Islet of Langerhans (tissue), 1 donor: ENCODE results near the gene CRB3.
"Not testable (repeated sequence)": the region's sequence is repeated elsewhere in the genome, so short reads cannot be mapped to it uniquely, and the experiment has no call there.

Experiments
- FAIRE-seq: peaks from one replicate; lab custom pipeline; 2011; peaks lifted over from hg19 to GRCh38; lab: Jason Lieb, UNC

Gene CRB3, protein sequence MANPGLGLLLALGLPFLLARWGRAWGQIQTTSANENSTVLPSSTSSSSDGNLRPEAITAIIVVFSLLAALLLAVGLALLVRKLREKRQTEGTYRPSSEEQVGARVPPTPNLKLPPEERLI

DNA sequence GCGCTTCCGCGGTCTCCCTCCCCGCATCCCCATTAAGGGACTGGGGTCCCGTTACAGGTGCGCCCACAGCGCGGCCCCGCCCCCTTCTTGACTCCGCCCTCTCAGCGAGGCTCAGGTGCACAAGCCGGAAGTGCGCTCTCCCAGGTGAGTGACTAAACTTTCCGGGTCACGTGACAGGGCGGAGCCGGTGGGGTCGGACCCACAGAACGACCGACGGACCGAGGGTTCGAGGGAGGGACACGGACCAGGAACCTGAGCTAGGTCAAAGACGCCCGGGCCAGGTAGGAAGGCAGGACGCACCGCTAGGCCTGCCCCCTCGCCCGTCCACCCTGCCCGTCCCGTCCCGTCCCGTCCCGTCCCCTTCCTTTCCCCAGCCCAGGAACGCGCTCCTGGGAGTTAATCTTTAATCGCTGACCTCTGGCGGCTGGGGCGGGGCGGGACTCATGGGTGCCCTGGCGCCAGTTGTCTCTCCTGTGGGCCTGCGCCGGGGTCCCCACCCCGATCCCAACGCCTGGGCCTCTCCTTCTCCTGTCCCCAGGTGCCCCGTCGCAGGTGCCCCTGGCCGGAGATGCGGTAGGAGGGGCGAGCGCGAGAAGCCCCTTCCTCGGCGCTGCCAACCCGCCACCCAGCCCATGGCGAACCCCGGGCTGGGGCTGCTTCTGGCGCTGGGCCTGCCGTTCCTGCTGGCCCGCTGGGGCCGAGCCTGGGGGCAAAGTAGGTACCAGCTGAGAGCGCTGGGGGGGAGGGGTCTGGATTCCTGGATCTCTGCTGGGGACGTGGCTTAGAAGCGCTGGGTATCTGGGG lies at the start of gene CRB3:
CRB3 (plus strand) TSS at position 202 of the 804 bp plus-strand sequence; CDS start at position 633, 431 bp downstream.
- FAIRE-seq: no peak

DNA sequence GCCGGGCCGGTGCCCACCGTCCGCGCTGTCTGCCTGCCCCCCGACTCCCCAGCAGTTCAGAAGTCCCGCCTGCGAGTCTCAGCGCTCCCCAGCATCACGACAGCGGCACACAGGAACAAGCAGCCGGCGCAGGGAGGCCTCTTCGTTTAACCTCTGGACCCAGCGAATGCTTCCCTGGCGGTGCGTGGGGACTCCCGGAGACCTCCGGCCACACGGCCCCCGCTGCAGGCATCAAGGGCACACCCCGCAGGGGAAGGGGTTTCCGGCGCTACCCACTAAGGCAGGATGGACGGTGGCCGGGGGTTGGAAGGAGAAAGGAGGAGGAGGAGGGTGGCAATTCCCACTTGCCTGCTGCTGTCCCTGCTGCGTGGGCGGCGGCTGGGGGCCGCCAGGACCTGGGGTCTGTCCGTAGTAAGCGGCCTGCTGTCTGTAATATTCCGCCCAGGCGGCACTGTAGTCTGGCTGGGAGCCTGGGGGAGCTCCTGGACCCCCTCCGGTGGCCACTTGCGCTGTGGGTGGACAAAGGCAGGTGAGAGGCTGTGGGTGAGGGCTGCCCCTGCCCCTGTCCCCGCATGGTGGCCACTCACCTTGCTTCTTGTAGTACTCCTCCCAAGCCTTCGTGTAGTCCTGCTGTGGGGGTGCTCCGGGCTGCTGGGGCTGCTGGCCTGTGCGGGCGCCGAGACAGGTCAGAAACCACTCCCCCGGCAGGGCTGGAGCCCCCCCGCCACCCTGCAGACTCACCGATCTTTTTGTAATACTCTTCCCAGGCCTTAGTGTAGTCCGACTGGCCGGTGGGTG lies 49.1 kb upstream of the CRB3 start:
- no peak for FAIRE-seq

DNA sequence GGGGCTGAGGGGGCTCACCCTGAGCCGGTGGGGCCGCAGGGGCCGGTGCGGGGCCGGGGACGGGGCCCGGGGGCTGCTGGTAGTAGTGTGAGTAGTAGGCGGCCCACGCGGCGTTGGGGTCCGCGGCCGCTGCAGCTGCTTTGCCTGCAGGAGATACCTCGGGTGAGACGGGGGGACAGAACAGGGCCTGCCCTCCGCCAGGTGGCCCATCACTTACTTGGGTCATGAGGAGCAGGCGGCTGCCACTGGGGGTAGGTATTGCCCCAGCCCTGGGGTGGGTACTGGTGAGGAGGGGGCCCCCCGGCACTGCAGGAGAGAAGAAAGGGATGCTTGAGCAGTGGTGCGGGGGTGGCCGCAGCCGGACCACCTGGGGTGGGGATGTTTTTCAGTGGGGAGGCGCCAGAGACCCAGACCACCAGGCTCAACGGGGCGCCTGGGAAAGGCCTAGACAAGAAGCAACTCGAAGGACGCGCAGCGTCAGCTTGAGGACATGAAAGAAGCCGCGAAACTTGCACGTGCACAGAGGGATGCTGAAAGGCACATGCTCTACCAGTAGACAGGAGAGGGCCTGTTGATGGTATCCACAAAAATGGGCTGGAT lies 48.4 kb upstream of the CRB3 start:
- no peak for FAIRE-seq

DNA sequence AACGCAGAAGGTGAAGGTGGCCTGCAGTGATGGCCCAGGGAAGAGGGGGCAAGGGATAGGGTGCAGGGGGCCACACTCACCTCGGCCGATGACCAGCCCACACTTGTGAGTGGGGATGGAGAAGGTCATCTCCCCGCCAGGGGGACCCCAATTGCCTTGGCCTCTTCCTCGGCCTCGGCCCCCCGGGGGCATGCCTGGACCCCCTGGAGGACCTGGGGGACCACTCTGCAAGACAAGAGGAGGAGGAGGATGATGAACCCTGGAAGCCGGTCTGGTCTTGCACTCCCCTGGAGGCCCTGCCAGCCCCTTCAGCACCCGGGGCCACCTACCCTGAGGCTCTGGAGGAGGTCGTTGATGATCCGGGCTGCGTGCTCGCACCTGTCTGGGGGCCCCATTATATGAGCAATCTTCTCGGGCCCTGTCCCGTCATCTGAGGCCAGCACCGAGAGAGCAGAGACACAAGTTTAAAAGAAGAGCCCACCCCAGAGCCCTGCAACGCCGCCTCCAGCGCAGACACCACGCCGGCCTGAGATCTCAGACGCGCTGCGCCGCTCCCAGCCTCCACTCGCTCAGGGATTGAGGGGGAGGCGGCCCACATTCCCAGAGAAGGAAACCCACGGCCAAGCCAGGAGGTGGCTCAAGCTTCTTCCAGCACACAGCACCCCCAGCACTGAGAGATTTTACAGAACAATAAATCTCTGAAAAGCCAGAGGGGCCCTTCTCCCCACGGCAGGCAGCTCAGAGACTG lies 47.2 kb upstream of the CRB3 start:
- no peak for FAIRE-seq

DNA sequence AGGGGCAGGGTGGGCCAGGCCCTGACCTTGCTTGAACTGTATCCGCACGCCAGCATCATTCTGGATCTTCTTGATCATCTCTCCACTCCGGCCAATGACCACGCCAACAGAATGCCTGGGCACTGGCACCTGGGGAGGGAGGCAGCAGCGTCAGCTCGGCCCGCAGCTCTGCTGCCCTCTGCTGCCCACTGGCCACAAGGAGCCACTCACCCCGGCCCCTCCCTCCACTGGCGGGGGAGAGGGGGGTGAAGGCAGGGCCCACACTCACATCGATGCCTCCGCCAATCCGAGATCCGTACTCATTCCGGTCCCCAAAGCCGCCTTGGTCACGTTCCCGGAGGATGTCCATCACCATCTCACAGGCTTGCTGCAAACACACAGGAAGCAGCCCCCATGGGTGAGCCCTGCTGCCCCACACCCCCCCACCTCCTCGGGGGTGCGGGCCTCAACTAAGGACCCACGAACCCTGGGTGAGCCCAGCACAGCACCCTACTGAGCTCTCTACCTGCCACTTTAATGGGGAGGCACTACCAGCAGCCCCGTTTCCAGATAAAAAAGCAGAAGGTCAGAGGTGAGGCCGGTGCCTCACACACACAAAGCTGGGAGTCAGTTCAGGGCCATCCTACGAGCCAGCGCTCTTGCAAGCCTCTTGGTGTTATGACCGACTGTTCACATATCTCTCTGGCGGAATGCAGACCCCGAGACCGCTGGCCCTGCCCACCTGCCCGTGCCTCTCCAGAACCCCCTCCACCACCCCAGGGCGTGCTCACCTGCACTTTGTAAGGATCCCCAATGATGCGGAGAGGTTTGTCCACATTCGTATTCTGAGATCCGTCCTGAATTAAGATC lies 46.1 kb upstream of the CRB3 start:
- no peak for FAIRE-seq

DNA sequence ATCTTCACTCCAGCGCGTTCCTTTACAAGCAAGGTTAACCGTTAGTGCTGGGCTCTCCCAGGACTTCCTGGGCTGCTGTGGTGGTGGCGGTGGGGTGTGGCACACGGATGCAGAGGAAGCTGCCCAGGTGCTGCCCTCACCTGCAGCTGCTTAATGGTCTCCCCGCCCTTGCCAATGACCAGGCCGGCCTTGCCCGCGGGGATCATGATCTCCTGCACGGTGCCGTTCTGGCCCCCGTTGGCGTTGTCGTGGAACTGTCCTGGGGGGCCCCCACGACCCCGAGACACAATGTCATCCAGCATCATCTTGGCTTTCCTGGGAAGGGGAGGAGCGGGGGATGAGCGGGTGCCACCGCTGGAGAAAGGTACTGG lies 45.5 kb upstream of the CRB3 start:
- FAIRE-seq: no peak

DNA sequence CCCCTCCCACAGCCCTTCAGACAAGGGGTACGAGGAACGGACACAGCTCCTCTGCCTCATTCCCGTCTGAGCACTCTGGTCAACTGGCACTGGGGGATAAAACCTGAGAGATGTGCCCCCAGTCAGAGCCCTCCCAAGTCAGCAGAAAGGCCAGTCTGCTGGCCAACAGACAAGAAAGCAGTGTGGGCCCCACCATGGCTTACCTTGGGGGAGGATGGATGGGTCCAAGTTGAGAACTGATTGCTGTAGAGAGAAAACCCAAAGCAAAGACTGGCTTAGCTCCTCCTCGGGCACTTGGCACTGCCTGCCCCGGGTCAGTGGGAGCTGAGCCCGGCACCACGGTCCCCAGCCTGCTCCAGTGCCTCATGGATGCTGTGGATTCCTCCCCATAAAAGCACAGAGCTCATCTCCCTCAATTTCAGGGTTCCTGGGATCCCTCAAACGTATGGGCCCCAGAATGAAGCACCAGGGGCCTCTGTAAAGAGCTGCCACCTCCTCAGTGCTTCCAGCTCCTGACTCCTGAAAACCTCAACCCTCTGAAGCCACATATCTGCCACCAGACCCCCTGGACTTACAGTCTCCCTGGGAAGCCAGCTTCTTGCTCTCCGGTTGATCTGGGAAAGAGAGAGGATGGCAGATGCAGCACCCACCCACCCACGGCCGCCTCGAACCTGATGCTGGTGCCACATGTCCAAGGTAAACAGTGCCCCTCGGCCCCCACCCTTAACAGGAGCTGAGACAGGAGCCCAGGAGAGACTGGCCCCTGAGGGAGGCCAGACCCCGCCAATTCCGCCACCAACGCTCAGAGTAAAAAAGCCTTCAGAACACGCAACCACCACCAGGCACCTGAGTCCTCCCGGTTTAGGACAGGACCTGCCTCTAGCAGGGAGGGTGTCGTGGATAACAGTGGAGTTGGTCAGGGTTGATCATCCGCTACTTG lies 42.7 kb upstream of the CRB3 start:
- no peak for FAIRE-seq

DNA sequence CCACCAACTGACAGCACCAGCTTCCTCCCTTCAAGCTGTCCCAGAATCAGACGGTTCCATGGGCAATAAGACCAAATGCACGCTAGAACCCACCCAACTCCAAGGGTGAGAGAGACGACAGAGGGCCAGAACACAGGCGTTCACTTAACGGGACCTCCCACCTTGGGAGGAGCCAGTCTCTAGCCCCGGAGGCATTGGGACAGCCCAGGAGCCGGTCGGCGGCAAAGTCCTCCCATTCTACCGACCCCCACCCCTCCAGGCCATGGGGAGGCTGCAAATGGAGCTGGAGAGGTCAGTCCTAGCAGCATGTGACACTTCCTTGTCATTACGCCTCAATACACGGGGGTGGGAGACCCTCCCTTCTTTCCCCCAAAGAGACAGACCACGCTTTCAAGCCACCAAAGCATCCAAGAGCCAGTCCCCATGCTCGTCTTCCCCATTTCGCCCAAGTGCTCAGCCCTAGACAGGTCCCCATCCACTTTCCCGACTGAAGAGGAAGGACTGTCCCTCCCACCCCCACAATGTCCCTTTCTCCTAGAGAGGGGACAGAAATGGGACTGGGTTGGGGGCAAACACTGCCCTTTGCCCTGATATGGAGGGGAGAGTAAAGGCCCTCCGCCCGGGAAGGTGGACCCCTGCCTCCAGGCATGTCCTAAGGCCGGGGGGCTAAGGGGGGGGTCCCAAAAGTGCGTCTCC lies 40.4 kb upstream of the CRB3 start:
- FAIRE-seq: no peak

DNA sequence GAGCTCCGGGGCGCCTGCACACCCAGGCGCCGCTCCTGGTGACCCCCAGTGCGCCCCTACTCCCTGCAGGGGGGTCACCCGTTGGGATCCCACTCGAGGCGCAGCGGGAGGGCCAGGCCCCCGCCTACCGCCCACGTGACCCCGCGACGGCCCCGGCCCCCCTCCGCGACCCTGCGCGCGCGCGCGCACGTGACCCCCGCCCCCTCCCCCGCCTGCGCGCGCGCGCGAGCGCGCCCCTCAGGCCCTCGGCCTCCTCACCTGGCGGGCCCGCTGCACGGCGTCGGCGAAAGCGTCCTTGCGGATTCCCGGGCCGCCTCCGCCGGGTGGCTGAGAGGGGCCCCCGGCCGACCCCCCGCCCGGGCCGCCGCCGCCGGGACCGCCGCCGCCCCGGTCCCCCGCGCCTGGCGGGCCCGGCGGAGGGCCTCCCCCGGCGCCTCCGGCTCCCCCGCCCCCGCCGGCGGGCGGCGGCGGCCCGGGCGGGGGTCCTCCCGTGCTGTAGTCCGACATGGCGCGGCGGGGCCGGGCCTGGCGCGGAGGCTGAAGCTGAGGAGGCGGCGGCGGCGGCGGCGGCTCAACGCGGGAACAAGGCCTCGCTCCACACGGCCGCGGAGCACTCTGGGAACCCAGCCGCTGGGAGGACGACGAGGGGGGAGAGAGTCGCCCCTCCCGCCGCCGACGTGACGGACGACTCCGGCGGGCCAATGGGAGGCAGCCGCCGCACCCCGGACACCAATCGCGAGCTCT lies 39.7 kb upstream of the CRB3 start, which contains the start of gene KHSRP:
KHSRP (minus strand) TSS at position 617 of the 744 bp plus-strand sequence; CDS start at position 507, 110 bp downstream.
- FAIRE-seq: no peak

DNA sequence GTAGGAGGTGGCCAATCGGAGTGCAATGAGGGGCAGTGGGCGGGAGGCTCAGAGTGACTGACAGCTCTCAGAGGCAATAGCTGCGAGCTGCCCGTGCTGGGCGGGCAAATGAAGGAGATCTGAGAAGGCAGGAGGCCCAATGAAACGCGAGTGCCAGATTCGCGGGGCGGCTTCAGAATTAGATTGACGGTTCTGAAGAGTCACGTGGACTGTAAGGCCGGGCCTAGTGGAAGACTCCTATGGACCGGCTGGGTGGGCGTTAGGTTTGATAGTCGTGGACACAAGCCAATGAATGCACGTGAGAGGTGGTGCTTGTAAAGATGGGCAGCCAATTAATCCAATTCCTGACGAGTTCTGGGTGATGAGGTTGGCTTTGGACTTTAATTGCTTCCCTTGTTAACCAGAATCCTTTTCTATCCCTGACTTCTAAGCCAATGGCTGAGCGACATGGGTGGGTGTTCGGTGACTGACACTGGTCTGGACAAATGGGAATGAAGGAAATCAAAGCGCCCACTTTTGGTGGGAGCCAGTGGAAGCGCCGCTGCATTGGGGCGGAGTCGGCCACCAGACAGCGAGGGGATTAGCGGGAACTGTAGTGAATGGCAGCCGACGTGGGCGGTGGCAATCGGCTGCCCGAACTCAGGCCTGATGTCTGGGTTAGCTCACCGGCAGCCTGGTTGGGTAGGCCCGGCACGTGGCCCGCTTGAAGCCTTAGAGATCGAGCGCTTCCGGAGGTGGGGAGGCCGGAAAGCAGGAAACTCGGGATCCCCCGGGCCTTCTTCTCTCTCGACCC lies 38.9 kb upstream of the CRB3 start:
- peak; percentile 100 for FAIRE-seq

DNA sequence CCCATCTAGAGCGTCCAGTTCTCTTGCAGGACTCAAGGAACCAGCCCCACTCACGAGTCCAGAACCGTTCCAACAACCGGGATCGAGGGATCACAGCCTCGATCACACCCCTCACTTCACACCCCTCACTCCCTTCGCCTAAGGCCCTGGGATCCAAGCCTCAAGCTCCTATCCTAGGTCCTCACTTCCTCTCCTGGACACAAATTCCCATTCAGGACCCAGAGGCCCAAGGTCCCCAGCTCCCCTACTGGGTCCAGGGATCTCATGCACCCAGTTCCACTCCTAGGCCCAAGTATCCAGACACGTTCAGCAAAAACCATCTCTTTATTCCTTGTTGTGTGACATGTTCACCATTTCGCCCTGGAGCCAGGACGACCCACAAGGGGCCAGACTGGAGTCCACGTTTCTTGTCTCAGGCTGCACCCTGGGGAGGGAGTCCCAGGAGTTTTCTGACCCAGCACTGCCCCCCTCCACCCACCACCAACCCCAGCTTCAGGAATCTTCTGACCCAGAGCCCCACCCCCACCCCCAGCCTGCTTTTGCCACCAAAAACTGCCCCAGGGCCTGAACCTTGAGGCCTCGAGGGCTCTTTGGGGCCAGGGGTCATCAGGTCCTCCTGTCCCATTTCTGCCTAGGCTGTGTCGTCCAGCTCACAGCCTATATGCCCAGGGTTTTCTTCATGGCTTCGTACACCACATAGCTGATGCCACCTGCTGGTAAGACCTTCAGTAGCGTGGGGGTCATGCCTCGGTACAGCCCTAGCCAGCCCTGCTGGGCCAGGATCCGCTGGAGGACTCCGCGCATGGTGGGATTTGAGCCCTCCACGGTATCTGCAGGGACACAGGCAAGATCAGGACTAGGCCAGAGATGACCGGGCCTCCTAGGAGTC lies 38.1 kb upstream of the CRB3 start:
- FAIRE-seq: no peak

DNA sequence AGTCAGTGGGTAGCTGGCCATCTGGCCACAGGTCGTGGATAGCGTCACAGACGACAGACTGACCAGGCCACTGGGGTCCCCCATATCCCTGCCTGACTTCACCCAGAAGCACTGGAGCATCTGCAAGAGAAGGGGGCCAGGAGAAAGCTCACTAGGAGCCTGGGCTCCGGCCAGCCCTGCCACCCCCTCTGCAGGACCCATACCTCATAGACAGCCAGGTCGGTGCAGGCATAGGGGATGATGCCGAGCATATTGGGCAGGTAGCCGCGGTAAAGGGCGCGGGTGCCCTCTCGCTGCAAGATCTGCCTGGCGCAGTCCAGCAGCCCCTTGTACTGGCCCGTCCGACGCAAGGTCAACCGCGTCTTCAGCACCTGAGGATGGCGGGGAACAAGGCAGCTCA lies 36.9 kb upstream of the CRB3 start:
- no peak for FAIRE-seq

DNA sequence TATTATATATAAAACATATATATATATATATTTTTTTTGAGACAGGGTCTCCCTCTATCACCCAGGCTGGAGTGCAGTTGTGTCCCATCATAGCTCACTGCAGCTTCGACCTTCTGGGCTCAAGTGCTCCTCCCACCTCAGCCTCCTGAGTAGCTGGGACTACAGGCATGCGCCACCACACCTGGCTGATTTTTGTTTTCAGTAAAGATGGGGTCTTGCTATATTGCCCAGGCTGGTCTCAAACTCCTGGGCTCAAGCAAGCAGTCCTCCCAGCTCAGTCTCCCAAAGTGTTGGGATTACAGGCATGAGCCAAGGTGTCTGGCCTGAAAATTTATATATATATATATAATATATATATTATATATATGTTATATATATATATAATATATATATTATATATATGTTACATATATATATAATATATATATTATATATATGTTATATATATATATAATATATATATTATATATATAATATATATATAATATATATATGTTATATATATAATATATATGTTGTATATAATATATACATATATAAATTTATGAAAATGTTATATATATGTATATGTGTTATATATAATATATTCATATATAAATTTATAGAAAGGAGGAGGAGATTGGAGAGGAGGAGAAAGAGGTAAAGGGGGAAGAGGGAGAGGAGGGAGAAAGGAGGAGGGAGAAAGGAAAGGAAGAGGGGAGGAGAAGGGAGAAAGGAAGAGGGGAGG lies 35.2 kb upstream of the CRB3 start:
- not testable (repeated sequence) for FAIRE-seq

DNA sequence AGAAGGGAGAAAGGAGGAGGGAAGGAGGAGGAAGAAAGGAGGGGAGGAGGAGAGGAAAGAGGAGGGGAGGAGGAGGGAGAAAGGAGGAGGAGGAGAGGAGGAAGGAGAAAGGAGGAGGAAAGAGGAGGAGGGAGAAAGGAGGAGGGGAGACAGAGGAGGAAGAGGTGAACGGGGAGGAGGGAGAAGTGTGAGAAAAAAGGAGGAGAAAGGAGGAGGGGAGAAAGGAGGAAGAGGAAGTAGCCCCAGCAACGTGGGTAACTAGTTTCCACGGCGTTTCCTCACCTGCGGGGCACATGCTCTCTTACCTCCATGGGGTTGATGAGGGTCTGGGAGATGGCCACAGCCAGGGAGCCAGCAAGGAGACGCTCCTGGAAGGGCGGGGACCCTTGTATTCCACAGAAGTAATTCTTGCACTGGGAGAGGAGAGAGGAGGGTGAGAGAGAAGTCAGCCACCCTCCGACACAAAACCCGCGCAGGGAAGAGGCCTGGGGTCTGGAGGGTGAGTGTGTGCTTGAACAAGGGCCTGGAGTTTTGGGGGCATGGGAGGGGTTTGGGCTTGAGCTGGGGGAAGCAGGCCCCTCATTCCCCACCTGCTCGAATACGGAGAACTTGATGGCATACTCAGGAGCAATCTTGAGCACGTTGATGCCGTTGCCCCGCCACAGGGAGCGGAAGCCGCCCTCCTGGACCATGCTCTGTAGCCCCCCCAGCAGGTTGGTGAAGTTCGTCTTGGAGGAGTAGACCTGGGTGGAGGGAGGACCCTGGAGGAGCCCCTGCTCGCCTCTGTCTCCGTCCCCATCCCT lies 34.5 kb upstream of the CRB3 start:
- FAIRE-seq: no peak

DNA sequence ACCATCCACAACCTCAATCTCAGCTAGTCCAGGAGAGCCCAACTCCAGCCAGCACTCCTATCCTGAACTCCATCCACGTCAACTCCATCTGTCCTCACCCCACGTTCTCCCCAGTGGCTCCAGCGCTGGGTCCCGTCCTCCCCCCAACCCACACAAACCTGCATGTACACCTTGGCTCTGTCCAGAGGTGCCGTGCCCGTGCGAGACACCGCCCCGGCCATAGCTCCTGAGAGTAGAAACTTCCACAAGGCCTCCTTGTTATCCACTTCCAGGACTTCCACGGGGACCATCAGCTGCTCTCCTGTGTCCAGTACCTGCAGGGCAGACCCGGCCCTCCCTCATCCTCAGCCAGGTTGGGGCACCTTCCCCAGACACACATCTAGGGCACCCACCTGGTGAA lies 32.2 kb upstream of the CRB3 start:
- FAIRE-seq: no peak
